GM18499 (cell line): ENCODE measurements around the gene RNF224.

Experiments
- ATAC-seq: cut with Tn5 transposase; IDR thresholded peaks from one replicate; pipeline ENCODE4 v1.9.1; 2021; ENCODE audit warnings: moderate number of reproducible peaks; ENCODE audit not compliant: insufficient read depth, unreplicated experiment

Gene RNF224

GRCh38 chr9:137225699-137226331 lies 1.5 kb upstream of the RNF224 start:
- no peak for ATAC-seq

GRCh38 chr9:137226338-137227053 lies 806 bp upstream of the RNF224 start:
- no peak for ATAC-seq

- ATAC-seq = no peak
Measured at GRCh38 chr9:137227853-137228505, 677 bp downstream of the RNF224 start.

GRCh38 chr9:137228506-137228967 lies 1.2 kb downstream of the RNF224 start:
- no peak for ATAC-seq

- no peak for ATAC-seq
Measured at GRCh38 chr9:137228968-137229896, 1.9 kb downstream of the RNF224 start.

- ATAC-seq = no peak
Measured at GRCh38 chr9:137229903-137230704, 2.8 kb downstream of the RNF224 start.

- no peak for ATAC-seq
Measured at GRCh38 chr9:137230705-137231371, 3.5 kb downstream of the RNF224 start, which contains the start of gene SLC34A3. Gene SLC34A3, plus strand, starts transcription at chr9:137230901. Its CDS starts 802 bp downstream, at chr9:137231703.

GRCh38 chr9:137231372-137232039 lies 4.2 kb downstream of the RNF224 start:
- ATAC-seq = no peak

- ATAC-seq = no peak
Measured at GRCh38 chr9:137232101-137232500, 4.8 kb downstream of the RNF224 start.

GRCh38 chr9:137232510-137232909 lies 5.2 kb downstream of the RNF224 start:
- ATAC-seq = no peak

- ATAC-seq = no peak
Measured at GRCh38 chr9:137233143-137233980, 6.1 kb downstream of the RNF224 start.

- no peak for ATAC-seq
Measured at GRCh38 chr9:137234055-137234697, 6.9 kb downstream of the RNF224 start.

- ATAC-seq = no peak
Measured at GRCh38 chr9:137234758-137235423, 7.6 kb downstream of the RNF224 start.

GRCh38 chr9:137235424-137236237 lies 8.3 kb downstream of the RNF224 start:
- no peak for ATAC-seq

GRCh38 chr9:137236238-137236935 lies 9.1 kb downstream of the RNF224 start:
- no peak for ATAC-seq
